Activated CD4-positive, alpha-beta T cell treated with anti-CD3 and anti-CD28 coated beads, Interleukin-2, Interleukin-4, amounts not matched to agents 100 ng/mL and 50 ng/mL, durations not matched to agents 16 hours and 8 hours (primary cell): ENCODE results near the gene HS6ST3.

ENCODE experiments used
- DNase-seq: peaks from one replicate; pipeline ENCODE4 v3.0.0-alpha.2; 2020; ENCODE audit warnings: low spot score

HS6ST3 gene

GRCh38 chr13:96199315-96199714, 109.4 kb downstream of the HS6ST3 start:
- DNase-seq, result no peak

DNA sequence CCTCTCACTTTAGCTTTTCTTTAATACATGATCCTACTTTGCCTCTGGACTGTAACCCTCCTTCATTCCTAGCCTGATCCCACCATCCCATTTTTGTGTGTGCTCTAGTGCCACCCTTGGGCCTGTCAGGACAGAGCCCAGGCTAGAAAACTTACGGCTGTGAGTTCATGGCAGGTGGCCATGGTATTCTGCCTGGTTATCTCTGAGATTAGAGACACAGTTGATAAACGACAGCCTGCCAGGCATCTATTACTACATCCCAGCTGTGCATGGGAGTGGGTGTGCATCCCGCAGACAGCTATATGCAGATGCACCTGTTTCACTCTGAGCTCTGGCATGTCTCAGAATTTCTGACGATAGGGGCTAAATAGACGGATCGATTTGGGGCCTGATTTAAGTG, 110.9 kb downstream of the HS6ST3 start:
- no peak for DNase-seq

GRCh38 chr13:96202315-96202714, 112.4 kb downstream of the HS6ST3 start:
- DNase-seq, result no peak

DNA sequence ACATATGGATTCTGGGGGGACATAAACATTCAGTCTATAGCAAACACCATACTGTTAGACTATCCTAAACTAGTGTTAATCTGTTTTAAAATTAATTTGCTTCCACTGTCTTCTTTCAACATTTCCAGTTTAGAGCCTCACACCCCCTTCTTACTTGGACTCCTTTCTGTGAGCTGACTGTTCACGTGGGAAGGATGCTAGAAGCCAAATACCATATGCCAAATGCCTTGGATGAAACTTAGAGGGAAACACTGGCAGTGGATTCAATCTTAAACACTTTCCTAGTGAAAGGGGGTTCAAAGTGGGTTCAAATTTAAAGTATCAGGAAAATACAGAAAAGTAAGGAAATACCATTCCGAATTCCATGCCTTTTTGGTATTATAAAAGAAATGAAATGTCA, 113.6 kb downstream of the HS6ST3 start:
- DNase-seq, result no peak

GRCh38 chr13:96214824-96215445, 125.0 kb downstream of the HS6ST3 start:
- no peak for DNase-seq

GRCh38 chr13:96216543-96216942, 126.6 kb downstream of the HS6ST3 start:
- DNase-seq, result no peak

DNA sequence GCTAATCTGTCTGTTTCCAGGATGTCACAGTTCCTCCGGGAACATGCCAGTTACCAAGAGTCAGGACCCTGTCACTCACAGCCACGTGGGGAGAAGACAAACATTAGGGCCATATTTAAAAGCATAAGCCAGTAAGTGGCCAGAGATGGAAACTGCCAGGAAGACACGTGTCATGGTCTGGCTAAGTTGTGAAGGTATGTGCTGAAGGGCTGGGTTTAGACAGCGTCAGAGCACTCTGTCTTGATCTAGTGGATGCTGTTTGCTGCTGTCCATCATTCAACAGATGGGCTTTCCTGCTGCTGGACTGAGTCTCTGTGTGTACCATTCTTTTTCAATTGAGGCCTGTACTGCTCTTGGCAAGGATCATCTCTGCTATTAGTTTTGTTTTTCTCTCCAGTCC, 128.6 kb downstream of the HS6ST3 start:
- DNase-seq, result no peak

DNA sequence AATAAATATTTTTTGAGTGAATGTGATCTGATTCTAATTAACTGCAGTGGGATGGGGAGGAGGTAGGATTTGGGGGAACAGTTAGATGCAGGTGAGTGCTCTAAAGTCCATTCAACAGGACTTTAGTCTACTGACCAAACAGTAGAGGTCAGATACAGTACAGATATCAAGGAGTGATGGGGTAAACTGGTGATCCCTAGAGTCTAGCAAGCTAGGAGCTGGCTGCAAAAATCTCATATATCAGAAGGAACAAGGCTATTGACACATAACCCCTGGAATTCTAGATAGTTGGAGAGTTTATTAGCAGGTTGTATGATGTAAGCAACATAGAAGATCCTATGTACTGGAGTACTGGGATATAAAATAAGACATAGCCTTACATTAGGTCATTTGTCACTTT, 131.6 kb downstream of the HS6ST3 start:
- DNase-seq, result no peak

DNA sequence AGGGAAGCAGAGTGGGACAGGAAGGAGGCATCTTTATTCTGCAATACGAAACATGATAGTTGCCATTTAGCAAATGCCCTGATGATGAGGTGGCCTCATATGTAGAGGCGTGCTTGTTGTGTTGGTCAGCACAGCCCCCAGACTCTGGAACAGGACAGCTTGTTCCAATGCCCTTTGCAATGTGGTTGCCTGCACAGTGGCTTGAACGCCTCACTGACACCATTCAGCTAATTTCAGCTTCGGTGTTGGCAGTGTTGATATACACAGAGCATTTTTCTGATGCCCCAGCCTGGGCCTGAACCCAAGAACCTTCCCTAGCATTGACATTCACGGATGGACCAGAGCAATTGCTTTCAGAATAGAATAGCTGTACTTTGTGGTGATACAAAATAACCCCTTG, 133.3 kb downstream of the HS6ST3 start:
- DNase-seq, result no peak

DNA sequence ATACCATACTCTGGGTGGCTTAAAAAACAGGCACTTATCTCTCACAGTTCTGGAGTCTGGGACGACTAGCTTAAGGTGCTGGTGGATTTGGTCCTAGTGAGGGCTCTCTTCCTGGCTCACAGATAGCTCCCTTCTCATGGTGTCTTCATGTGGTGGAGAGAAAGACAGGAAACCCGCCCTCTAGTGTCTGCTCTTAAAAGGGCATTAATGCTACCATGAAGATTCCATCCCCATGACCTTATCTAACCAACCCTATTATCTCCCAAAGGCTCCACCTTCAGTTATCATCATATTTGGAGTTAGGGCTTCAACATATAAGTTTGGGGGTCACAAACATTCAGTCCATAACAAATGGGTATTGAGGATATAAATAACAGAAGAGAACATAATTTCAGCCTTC, 139.4 kb downstream of the HS6ST3 start:
- peak; percentile 3 for DNase-seq

- no peak for DNase-seq
Measured at GRCh38 chr13:96238241-96238640, 148.3 kb downstream of the HS6ST3 start.

GRCh38 chr13:96238861-96239260, 149.0 kb downstream of the HS6ST3 start:
- no peak for DNase-seq

DNA sequence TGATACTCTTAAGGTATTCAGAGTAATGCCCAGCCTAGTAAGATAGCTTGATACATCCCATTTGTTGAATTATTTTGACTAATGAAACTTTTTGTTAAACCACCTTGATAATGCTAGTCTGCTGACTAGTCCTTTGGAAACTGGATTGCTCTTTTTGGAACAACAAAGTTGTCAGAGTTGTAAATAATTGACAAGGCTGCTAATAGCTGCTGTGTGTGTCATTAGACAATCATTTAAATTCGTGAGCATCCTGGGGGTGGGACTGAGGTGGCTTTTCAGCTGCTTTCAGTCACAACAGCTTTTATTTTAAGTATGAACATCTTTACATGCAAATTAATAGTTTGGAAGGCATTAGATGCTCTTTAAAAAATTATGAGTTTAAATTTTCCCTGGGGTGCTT, 153.5 kb downstream of the HS6ST3 start:
- no peak for DNase-seq

DNA sequence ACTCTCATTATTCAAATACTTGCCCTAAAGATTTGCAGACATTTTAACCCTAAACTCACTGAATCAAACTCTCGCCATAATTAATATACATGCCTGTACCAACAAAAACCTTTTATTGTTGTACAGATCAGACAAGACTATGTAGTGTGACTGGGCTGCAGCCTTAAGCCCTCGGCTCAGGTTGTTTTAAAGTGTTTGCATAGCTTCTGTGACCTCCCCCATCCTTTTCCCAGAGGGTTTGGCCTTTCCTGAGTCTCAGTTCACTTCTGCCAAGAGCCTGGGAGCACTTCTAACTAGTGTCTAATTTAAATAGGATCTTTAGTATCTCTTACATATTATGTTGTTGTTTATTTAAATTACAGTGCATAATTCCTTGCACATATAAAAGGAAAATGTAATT, 158.2 kb downstream of the HS6ST3 start:
- DNase-seq, result no peak

- no peak for DNase-seq
Measured at GRCh38 chr13:96248996-96249395, 159.1 kb downstream of the HS6ST3 start.

- no peak for DNase-seq
Measured at GRCh38 chr13:96252903-96253302, 163.0 kb downstream of the HS6ST3 start.

DNA sequence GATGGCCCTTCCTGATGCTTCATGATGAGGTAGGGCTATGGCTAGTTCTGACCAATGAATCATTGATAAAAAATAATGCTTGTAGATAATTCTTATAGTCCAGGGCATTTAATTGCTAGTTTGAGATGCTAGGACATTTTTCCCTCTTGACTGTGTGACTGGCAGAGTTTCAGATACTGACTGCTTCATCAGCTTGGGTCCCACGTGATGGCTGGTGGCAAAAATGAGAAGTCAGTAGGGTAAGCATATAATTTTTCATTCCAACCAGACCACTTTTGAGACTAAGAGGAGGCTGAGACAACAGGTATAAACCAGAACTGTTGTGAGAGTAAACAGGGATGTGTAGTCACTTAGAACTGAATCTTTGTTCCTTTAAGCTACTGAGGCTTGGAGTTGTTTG, 183.3 kb downstream of the HS6ST3 start:
- no peak for DNase-seq

DNA sequence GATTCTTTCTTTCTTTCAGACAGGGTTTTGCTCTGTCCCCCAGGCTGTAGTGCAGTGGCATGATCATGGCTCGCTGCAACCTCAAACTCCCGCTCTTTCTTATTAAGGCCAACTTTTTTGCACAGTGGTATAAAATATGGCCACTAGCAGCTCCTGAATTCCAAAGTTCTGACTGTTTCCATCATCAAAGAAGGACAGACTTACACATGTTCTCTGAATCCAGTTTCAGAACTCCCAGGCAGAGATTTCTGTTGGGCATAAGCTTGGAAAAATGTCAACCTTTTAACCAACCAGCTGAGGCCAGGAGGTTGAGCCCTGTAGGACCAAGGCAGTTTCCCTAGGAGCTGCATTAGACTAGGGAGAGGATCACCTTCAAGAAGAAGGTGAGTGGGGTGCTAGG, 184.1 kb downstream of the HS6ST3 start:
- no peak for DNase-seq

DNA sequence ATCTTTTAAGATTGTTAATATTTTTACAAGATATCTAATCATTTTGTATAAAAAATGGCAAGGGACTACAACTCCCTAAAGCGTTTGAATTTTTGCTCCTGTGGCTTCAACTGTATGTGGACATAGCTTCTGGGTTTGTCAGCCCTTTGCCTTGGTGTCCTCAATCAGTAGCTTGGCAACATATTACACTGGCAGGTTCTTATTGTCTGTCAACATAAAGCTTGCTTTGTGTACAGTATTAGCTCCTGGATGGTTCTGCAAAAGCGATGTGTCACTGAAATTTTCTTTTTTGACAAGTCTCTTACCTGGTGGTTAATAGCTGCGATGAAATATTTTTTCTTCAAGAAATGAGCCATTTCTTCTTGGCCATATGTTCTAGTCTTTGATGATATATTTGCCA, 190.0 kb downstream of the HS6ST3 start:
- DNase-seq, result no peak

DNA sequence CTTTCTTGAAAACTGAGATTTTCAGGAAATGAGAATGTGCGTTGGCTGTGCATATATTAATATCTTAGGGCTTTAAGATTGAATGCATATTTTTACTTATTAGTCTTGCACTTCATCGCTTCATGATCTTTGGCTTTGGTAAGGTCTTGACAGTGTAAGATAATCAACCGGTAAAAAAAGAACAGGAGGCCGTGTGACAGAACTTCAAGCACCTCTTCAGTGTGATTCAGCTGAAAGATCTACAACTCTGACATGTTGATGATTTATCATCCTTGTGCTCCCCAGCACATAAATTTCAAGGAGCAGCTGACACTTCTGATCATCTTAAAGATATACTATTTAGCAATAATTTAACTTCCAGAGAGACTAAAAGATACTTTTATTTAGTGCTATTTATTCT, 195.1 kb downstream of the HS6ST3 start:
- DNase-seq, result no peak

- DNase-seq, result no peak
Measured at GRCh38 chr13:96285729-96286128, 195.8 kb downstream of the HS6ST3 start.

DNA sequence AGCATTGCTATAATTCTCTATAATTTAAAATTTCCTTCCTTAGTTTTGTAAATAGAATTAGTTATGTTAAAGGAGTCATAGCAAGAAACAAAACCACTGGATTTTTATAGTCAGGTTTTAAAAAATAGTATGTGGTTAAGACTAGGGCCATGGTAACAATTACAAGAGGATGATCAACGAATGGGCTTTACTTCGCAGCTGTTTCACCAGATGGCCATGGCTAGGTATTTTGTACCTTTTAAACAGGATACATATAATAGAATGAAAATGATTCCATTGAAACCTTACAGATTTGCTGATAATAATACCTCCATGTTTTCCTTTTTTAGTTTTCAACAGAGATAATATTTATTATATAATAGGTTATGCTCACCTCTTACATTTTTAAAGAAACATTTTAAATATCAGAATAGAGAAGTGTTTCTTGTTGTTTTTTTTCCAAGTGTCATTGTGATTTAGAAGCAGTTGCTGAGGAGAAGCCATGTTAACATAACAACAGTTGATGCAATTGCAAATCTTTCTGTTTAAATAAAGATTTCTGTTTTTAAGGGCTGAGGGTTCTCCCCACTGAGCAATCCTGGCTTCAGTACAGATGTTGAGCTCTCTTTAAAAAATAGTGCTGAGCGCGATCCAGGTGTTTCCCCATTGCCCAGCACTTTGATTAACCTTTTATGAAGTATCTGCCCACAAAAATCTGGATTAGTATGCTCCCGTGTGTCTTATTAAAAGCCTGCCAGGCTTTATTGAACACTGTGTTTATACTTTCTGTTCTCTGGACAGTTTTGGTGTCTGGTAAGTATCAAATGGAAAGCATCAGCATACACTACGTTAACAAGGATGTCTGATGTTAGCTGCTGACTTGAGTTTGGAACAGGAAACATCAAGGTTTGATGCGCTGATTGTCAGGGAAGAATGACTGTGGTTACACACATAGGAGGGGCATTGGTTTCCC, 205.3 kb downstream of the HS6ST3 start:
- DNase-seq, result no peak

DNA sequence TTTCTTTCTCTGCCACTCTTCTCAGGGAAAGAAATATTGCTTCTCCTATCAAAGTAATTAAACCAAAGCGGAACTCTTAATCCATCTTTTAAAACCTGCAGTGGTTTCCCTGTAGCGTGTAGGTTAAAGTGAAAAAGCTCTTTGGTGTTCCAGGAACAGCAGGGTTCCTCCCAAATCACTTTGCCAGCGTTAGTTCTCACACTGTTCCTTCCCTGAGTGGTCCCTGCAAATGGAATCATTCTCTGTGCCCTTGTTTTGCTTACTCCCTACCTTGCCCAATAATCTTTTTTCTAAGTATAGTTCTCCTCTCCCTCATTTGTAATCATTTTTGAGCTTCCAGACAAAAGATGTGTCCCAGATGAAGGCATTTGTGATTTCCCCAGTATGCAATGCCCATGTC, 207.5 kb downstream of the HS6ST3 start:
- no peak for DNase-seq

GRCh38 chr13:96299235-96299634, 209.3 kb downstream of the HS6ST3 start:
- no peak for DNase-seq
